Naive thymus-derived CD4-positive, alpha-beta T cell (primary cell): ENCODE measurements around the gene LRCOL1. TPM values are rescaled to one million over a fixed set of nuclear protein-coding genes. Genes with fewer than 3 reads are reported as not detected.

ENCODE experiments used
- ATAC-seq: fragments of 150-1000 bp; cut with Tn5 transposase; 2 replicates; pipeline ENCODE4 v1.10.0; 2021; ENCODE audit warnings: mild to moderate bottlenecking, moderate library complexity
- CTCF ChIA-PET: fragments of 350-600 bp; sonication (Branson Sonifier 250); formaldehyde crosslinking; loops from one replicate; lab custom pipeline; 2021; ENCODE audit warnings: antibody characterized with exemption; lab: Charles Lee
- POLR2A ChIA-PET: fragments of 350-600 bp; sonication (Branson Sonifier 250); formaldehyde crosslinking; loops from one replicate; lab custom pipeline; 2021; ENCODE audit warnings: antibody characterized with exemption, inconsistent platforms; lab: Charles Lee
- DNase-seq, 9 donors: peaks; one replicate each; pipeline versions ENCODE4 v3.0.0 to v3.0.0-alpha.2; 2020 to 2022; ENCODE audit warnings: mixed read lengths in 1 of 9
- H3K27ac ChIP-seq: one replicate; pipeline ENCODE4 v1.7.0; 2013; ENCODE audit warnings: mild to moderate bottlenecking, low read depth, low read length, moderate library complexity
- H3K27me3 ChIP-seq, 2 donors: one replicate each; pipeline ENCODE4 v1.7.0; 2013; ENCODE audit warnings: low read length in 2 of 2, mild to moderate bottlenecking in 2 of 2, moderate library complexity in 2 of 2; ENCODE audit not compliant: control insufficient read depth in 2 of 2, insufficient read depth in 2 of 2
- H3K36me3 ChIP-seq, 3 experiments: 1 replicate in 2 of 3; 2 replicates in 1 of 3; pipeline ENCODE4 v1.7.0; 2013; ENCODE audit warnings: low read length in 3 of 3, mild to moderate bottlenecking in 3 of 3, moderate library complexity in 1 of 3; ENCODE audit not compliant: insufficient read depth in 3 of 3, control insufficient read depth in 2 of 3
- H3K4me1 ChIP-seq, 2 donors: one replicate each; pipeline ENCODE4 v1.7.0; 2013; ENCODE audit warnings: low read length in 2 of 2, mild to moderate bottlenecking in 2 of 2, moderate library complexity in 1 of 2; ENCODE audit not compliant: control insufficient read depth in 2 of 2, insufficient read depth in 2 of 2
- H3K4me3 ChIP-seq: 2 replicates; pipeline ENCODE4 v1.7.0; 2013; ENCODE audit warnings: mild to moderate bottlenecking, low read length
- H3K9me3 ChIP-seq, 3 experiments: 1 replicate in 2 of 3; 2 replicates in 1 of 3; pipeline ENCODE4 v1.7.0; 2013; ENCODE audit warnings: low read length in 3 of 3; ENCODE audit not compliant: control insufficient read depth in 2 of 3
- H3K27ac Mint-ChIP-seq, 9 donors: one replicate each; pipeline ENCODE4 v1.8.0; 2020 to 2022; ENCODE audit warnings: mixed read lengths in 9 of 9, mild to moderate bottlenecking in 8 of 9, moderate library complexity in 5 of 9, inconsistent platforms in 2 of 9
- H3K27me3 Mint-ChIP-seq, 5 donors: one replicate each; pipeline ENCODE4 v1.8.0; 2021 to 2022; ENCODE audit warnings: mixed read lengths in 5 of 5, mild to moderate bottlenecking in 1 of 5
- H3K36me3 Mint-ChIP-seq, 5 donors: one replicate each; pipeline ENCODE4 v1.8.0; 2020 to 2022; ENCODE audit warnings: mixed read lengths in 5 of 5, mild to moderate bottlenecking in 3 of 5, inconsistent platforms in 1 of 5
- H3K4me1 Mint-ChIP-seq, 7 donors: one replicate each; pipeline ENCODE4 v1.8.0; 2020 to 2022; ENCODE audit warnings: mixed read lengths in 7 of 7, mild to moderate bottlenecking in 3 of 7, inconsistent platforms in 1 of 7
- H3K4me3 Mint-ChIP-seq, 10 donors: one replicate each; pipeline ENCODE4 v1.8.0; 2020 to 2022; ENCODE audit warnings: mild to moderate bottlenecking in 10 of 10, mixed read lengths in 10 of 10, moderate library complexity in 6 of 10, inconsistent platforms in 2 of 10
- H3K9me3 Mint-ChIP-seq, 11 donors: one replicate each; pipeline ENCODE4 v1.8.0; 2020 to 2022; ENCODE audit warnings: mixed read lengths in 11 of 11, mild to moderate bottlenecking in 4 of 11, inconsistent platforms in 1 of 11, moderate library complexity in 1 of 11
- intact Hi-C, 2 donors: fragments of 100-400 bp; cut with micrococcal nuclease; formaldehyde crosslinking; loops; one replicate each; pipeline ENCODE4 v1.15.1; 2023
- polyA plus RNA-seq, 2 donors: library from polyadenylated mRNA; unstranded; fragments of 300-500 nt; fragmentation: Illumina TruSeq; gene quantifications; one replicate each; pipeline ENCODE4 v1.2.3, GENCODE V29; 2021
- total RNA-seq, 6 experiments: library from RNA in 5 of 6; stranded (reverse) in 5 of 6; gene quantifications; 1 replicate in 5 of 6; 2 replicates in 1 of 6; pipeline ENCODE4 v1.2.3 and lab custom pipeline; 2021 to 2026

LRCOL1 gene
- total and polyA plus RNA-seq, 7 experiments from 2014 or later: not detected

GRCh38 chr12:132592282-132592970, 18.0 kb downstream of the LRCOL1 start:
- Mint-ChIP-seq H3K27ac (no peak overlapping the region), H3K4me3 (no peak overlapping the region), H3K9me3 (peaks cover 0 to 5% (median 0%) of the 10 kb centered on the region in 11 donors), H3K4me1 (peaks cover 3 to 10% (median 7%) of the 10 kb centered on the region in 7 donors), H3K27me3 (peaks cover 11 to 31% (median 18%) of the 10 kb centered on the region in 5 donors), H3K36me3 (no peaks in the 10 kb centered on the region)
- no peak for ATAC-seq
- intact Hi-C loops: no loop called here
- no peaks in the 10 kb centered on the region for H3K9me3 ChIP-seq
- DNase-seq: no peak
- no peak overlapping the region for H3K27ac ChIP-seq
- ChIA-PET CTCF (no interaction called here), POLR2A (no interaction called here)
- no peaks in the 10 kb centered on the region for H3K27me3 ChIP-seq
- peaks cover 2 to 3% of the 10 kb centered on the region in 2 donors for H3K4me1 ChIP-seq
- H3K4me3 ChIP-seq: no peak overlapping the region
- H3K36me3 ChIP-seq: no peaks in the 10 kb centered on the region

DNA sequence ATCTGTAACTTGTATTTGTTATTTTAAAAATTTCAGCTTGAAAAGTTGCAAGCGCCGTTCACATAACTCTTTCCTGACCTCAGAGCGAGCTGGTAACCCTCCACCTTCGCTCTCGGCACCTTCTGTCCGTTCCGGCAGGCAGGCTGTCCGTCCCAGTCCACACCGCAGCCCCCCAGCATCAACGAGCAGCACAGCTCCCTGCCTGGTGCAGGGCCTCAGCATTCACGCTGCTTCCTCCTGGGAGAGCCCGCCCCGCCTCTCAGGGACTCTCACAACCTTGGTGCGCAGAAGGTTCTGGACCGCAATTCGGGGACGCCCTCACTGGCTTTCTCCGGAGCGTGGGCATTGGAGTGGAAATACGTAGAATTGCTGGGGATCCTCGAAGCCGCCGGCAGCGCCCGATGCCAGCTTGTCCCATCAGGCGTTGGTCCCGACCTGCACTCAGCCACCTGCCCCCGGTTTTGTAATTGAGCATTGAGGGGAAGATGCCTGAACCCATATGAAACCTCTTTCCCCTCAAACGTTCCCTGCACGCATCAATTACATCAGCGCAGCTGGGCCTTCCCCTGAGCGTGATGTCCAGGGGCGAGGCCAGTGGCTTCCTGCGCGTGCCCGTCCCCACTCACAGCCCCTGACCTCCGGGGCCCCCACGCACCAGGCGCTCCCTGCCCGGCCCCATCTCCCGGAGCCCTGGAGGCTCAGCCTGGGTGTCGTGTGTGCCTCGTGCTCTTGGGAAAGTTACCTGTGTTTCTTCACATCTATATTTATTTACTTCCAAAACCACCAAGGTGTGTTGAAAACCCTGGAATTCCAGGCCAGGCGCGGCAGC, 19.1 kb downstream of the LRCOL1 start:
- Histone ChIP-seq H3K9me3 (no peaks in the 10 kb centered on the region), H3K4me1 (no peaks in the 10 kb centered on the region), H3K27ac (no peak overlapping the region), H3K27me3 (no peaks in the 10 kb centered on the region), H3K36me3 (no peaks in the 10 kb centered on the region), H3K4me3 (no peak overlapping the region)
- Mint-ChIP-seq H3K36me3 (no peaks in the 10 kb centered on the region), H3K4me1 (peaks cover 0 to 6% (median 3%) of the 10 kb centered on the region in 7 donors), H3K27me3 (peaks cover 5 to 24% (median 14%) of the 10 kb centered on the region in 5 donors), H3K4me3 (no peak overlapping the region), H3K9me3 (peaks cover 0 to 4% (median 0%) of the 10 kb centered on the region in 11 donors), H3K27ac (no peak overlapping the region)
- CTCF ChIA-PET: no interaction called here
- POLR2A ChIA-PET: no interaction called here
- ATAC-seq (no peak), DNase-seq (no peak)
- intact Hi-C loops: no loop called here

- H3K27me3 ChIP-seq: no peaks in the 10 kb centered on the region
- H3K4me3 ChIP-seq: no peak overlapping the region
- H3K4me1 ChIP-seq: no peaks in the 10 kb centered on the region
- ChIA-PET POLR2A (interaction anchor here (1.0 kb wide), 1 partner anchor 122 kb away, joined by 3 read pairs; no protein-coding TSS in a partner anchor), CTCF (interaction anchor here (0.7 kb wide), 1 partner anchor 10 kb away, joined by 3 read pairs; no protein-coding TSS in a partner anchor)
- peaks cover 4 to 11% (median 8%) of the 10 kb centered on the region in 5 donors for H3K27me3 Mint-ChIP-seq
- no peak for DNase-seq
- no peak overlapping the region for H3K4me3 Mint-ChIP-seq
- H3K9me3 Mint-ChIP-seq: peaks cover 0 to 4% (median 0%) of the 10 kb centered on the region in 11 donors
- H3K4me1 Mint-ChIP-seq: peaks cover 0 to 5% (median 3%) of the 10 kb centered on the region in 7 donors
- intact Hi-C loops: no loop called here
- H3K9me3 ChIP-seq: no peaks in the 10 kb centered on the region
- H3K36me3 Mint-ChIP-seq: no peaks in the 10 kb centered on the region
- H3K27ac Mint-ChIP-seq: no peak overlapping the region
- no peaks in the 10 kb centered on the region for H3K36me3 ChIP-seq
- no peak overlapping the region for H3K27ac ChIP-seq
- no peak for ATAC-seq
Measured at GRCh38 chr12:132588821-132589669, 21.3 kb downstream of the LRCOL1 start.

DNA sequence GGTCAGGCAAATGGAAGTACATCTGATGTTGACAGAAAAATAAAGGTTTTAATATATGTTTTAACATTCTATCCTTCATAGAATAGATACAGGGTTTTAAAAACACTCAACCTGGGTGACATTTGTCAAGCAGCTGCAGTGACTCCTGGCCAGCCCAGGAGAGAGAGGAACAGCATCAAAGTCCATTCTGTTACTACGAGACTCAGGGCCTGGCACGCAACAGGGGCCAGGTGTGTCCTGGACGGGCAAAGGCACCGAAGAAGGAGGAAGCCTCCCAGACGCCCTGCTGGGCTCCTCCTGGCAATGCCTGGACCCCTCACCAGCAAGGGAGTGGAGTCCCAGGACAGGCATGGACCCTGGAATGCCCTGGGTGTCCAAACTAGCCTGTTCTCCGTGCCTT, 22.1 kb downstream of the LRCOL1 start:
- Mint-ChIP-seq H3K4me3 (no peak overlapping the region), H3K4me1 (peaks cover 0 to 1% (median 0%) of the 10 kb centered on the region in 7 donors), H3K27ac (no peak overlapping the region), H3K9me3 (peaks cover 0 to 2% (median 0%) of the 10 kb centered on the region in 11 donors), H3K27me3 (peaks cover 0 to 7% (median under 1%) of the 10 kb centered on the region in 5 donors), H3K36me3 (peaks cover 0 to 4% (median 4%) of the 10 kb centered on the region in 5 donors)
- Histone ChIP-seq H3K36me3 (no peaks in the 10 kb centered on the region), H3K27ac (no peak overlapping the region), H3K4me3 (no peak overlapping the region), H3K27me3 (no peaks in the 10 kb centered on the region), H3K4me1 (no peaks in the 10 kb centered on the region), H3K9me3 (no peaks in the 10 kb centered on the region)
- ChIA-PET CTCF (no interaction called here), POLR2A (no interaction called here)
- intact Hi-C loops: no loop called here
- no peak for DNase-seq
- ATAC-seq: no peak

GRCh38 chr12:132587781-132588180, 22.6 kb downstream of the LRCOL1 start:
- peaks cover 0 to under 1% (median 0%) of the 10 kb centered on the region in 7 donors for H3K4me1 Mint-ChIP-seq
- Histone ChIP-seq H3K27me3 (no peaks in the 10 kb centered on the region), H3K27ac (no peak overlapping the region), H3K9me3 (no peaks in the 10 kb centered on the region), H3K4me3 (no peak overlapping the region), H3K4me1 (no peaks in the 10 kb centered on the region), H3K36me3 (peaks cover 0 to under 1% (median 0%) of the 10 kb centered on the region in 3 experiments)
- DNase-seq (no peak), ATAC-seq (no peak)
- H3K4me3 Mint-ChIP-seq: no peak overlapping the region
- POLR2A ChIA-PET: no interaction called here
- CTCF ChIA-PET: no interaction called here
- H3K36me3 Mint-ChIP-seq: peaks cover 0 to 4% (median 4%) of the 10 kb centered on the region in 5 donors
- intact Hi-C loops: no loop called here
- H3K9me3 Mint-ChIP-seq: peaks cover 0 to 2% (median 0%) of the 10 kb centered on the region in 11 donors
- H3K27me3 Mint-ChIP-seq: peaks cover 0 to 5% (median 0%) of the 10 kb centered on the region in 5 donors
- H3K27ac Mint-ChIP-seq: peak overlapping the region in 1 of 9 donors; percentile 19

GRCh38 chr12:132586929-132587328, 23.5 kb downstream of the LRCOL1 start:
- no peak overlapping the region for H3K4me3 ChIP-seq
- Mint-ChIP-seq H3K36me3 (peaks cover 0 to 4% (median 4%) of the 10 kb centered on the region in 5 donors), H3K9me3 (peaks cover 0 to 2% (median 0%) of the 10 kb centered on the region in 11 donors), H3K27ac (no peak overlapping the region), H3K27me3 (no peaks in the 10 kb centered on the region), H3K4me3 (no peak overlapping the region), H3K4me1 (no peaks in the 10 kb centered on the region)
- peaks cover 0 to 9% (median 0%) of the 10 kb centered on the region in 3 experiments for H3K36me3 ChIP-seq
- H3K27me3 ChIP-seq: no peaks in the 10 kb centered on the region
- no peak for ATAC-seq
- H3K4me1 ChIP-seq: no peaks in the 10 kb centered on the region
- DNase-seq: no peak
- H3K27ac ChIP-seq: no peak overlapping the region
- no peaks in the 10 kb centered on the region for H3K9me3 ChIP-seq
- intact Hi-C loops: no loop called here
- CTCF ChIA-PET: no interaction called here
- POLR2A ChIA-PET: no interaction called here
